K562 treated with DMSO at 1 percent for 4 hours (cell line): Measurements from ENCODE around the gene SIK1. TPM values are rescaled to one million over a fixed set of nuclear protein-coding genes. Genes with fewer than 3 reads are reported as not detected.

Experiments
- total RNA-seq: library from RNA; unstranded; fragments of 300-600 nt; gene quantifications from 2 replicates; pipeline ENCODE4 v1.2.3, GENCODE V29; 2022; ENCODE audit not compliant: insufficient read depth

SIK1 gene
- total RNA-seq = 0.12 TPM in 1 of 2 replicates, not detected in the other

GRCh38 chr21:43426404-43427241 is at the start of gene SIK1:
Gene SIK1 (minus strand): TSS chr21:43427131. CDS start chr21:43426178, 953 bp downstream.

Other genes starting within 250 kb of the SIK1 start
- gene HSF2BP, start 232.4 kb upstream of the SIK1 start, total RNA-seq = 0.51 TPM in 1 of 2 replicates, not detected in the other
- 22.3 and 24.5 TPM in 2 replicates for gene RRP1B, start 232.4 kb upstream of the SIK1 start, total RNA-seq